Neuronal stem cell (in vitro differentiated cells): ENCODE measurements around the gene AATF.
A peak's percentile ranks its signal among the peaks of the same experiment; 100 is the strongest.

Source experiments
- DNase-seq: peaks from one replicate; pipeline ENCODE4 v3.0.0-alpha.2; 2013; ENCODE audit warnings: low spot score
- H2AFZ ChIP-seq: one replicate; pipeline ENCODE4 v1.6.1; 2013; ENCODE audit warnings: mild to moderate bottlenecking, low read length, inconsistent platforms
- H2AK5ac ChIP-seq: 2 replicates; pipeline ENCODE4 v1.6.1; 2013; ENCODE audit warnings: low read depth, mild to moderate bottlenecking, inconsistent platforms, low read length, moderate library complexity, mixed read lengths
- H2BK120ac ChIP-seq: 2 replicates; pipeline ENCODE4 v1.6.1; 2013; ENCODE audit warnings: low read depth, mild to moderate bottlenecking, inconsistent platforms, low read length, moderate library complexity, mixed read lengths
- H2BK12ac ChIP-seq: one replicate; pipeline ENCODE4 v1.6.1; 2013; ENCODE audit warnings: low read length, inconsistent platforms
- H2BK15ac ChIP-seq: 2 replicates; pipeline ENCODE4 v1.6.1; 2013; ENCODE audit warnings: mild to moderate bottlenecking, low read length, inconsistent platforms, mixed read lengths
- H2BK5ac ChIP-seq: one replicate; pipeline ENCODE4 v1.6.1; 2013; ENCODE audit warnings: inconsistent platforms, mild to moderate bottlenecking, low read length, moderate library complexity
- H3K14ac ChIP-seq: one replicate; pipeline ENCODE4 v1.6.1; 2013; ENCODE audit warnings: low read length, inconsistent platforms
- H3K18ac ChIP-seq: 2 replicates; pipeline ENCODE4 v1.6.1; 2013; ENCODE audit warnings: low read length, inconsistent platforms
- H3K23ac ChIP-seq: 2 replicates; pipeline ENCODE4 v1.6.1; 2013; ENCODE audit warnings: low read depth, mild to moderate bottlenecking, mixed read lengths, low read length, inconsistent platforms; ENCODE audit not compliant: poor library complexity
- H3K27ac ChIP-seq: replicated peaks from 3 replicates; pipeline ENCODE4 v1.5.1; 2013; ENCODE audit warnings: low read length, inconsistent platforms
- H3K27me3 ChIP-seq, 3 experiments: 2 replicates each; pipeline ENCODE4 v1.6.1; 2013; ENCODE audit warnings: low read length in 3 of 3, mild to moderate bottlenecking in 2 of 3, inconsistent platforms in 1 of 3, low read depth in 1 of 3, mixed read lengths in 1 of 3, moderate library complexity in 1 of 3; ENCODE audit not compliant: control insufficient read depth in 3 of 3, insufficient read depth in 3 of 3
- H3K36me3 ChIP-seq, 2 donors: replicated peaks in 1 of 2; 2 replicates each; pipeline ENCODE4 v1.6.1; 2013; ENCODE audit warnings: low read length in 2 of 2; ENCODE audit not compliant: control insufficient read depth in 2 of 2, insufficient read depth in 2 of 2
- H3K4ac ChIP-seq: 2 replicates; pipeline ENCODE4 v1.6.1; 2013; ENCODE audit warnings: inconsistent platforms, mild to moderate bottlenecking, low read length, moderate library complexity
- H3K4me1 ChIP-seq, 2 donors: 1 replicate in 1 of 2; 2 replicates in 1 of 2; pipeline ENCODE4 v1.6.1; 2013; ENCODE audit warnings: low read length in 2 of 2, low read depth in 1 of 2; ENCODE audit not compliant: control insufficient read depth in 2 of 2, insufficient read depth in 1 of 2
- H3K4me2 ChIP-seq: one replicate; pipeline ENCODE4 v1.6.1; 2013; ENCODE audit warnings: mild to moderate bottlenecking, low read length, inconsistent platforms; ENCODE audit not compliant: insufficient read depth, poor library complexity, severe bottlenecking
- H3K4me3 ChIP-seq, 2 donors: 2 replicates each; pipeline ENCODE4 v1.5.1; 2013; ENCODE audit warnings: low read length in 2 of 2, mild to moderate bottlenecking in 2 of 2, inconsistent platforms in 1 of 2, moderate library complexity in 1 of 2
- H3K79me1 ChIP-seq: one replicate; pipeline ENCODE4 v1.6.1; 2013; ENCODE audit warnings: low read depth, mild to moderate bottlenecking, inconsistent platforms, low read length, moderate library complexity
- H3K9ac ChIP-seq: one replicate; pipeline ENCODE4 v1.6.1; 2013; ENCODE audit warnings: mild to moderate bottlenecking, low read depth, low read length, inconsistent platforms; ENCODE audit not compliant: poor library complexity
- H3K9me3 ChIP-seq, 2 donors: replicated peaks in 1 of 2; 2 replicates each; pipeline versions ENCODE3 to v1.6.1; 2013; ENCODE audit warnings: low read length in 2 of 2, mild to moderate bottlenecking in 2 of 2, inconsistent platforms in 1 of 2, low read depth in 1 of 2, mixed read lengths in 1 of 2, moderate library complexity in 1 of 2; ENCODE audit not compliant: control insufficient read depth in 2 of 2, insufficient read depth in 1 of 2
- H4K8ac ChIP-seq: one replicate; pipeline ENCODE4 v1.6.1; 2013; ENCODE audit warnings: low read depth, mild to moderate bottlenecking, inconsistent platforms, low read length, moderate library complexity
- H4K91ac ChIP-seq: one replicate; pipeline ENCODE4 v1.6.1; 2013; ENCODE audit warnings: low read length, low read depth, mild to moderate bottlenecking, inconsistent platforms; ENCODE audit not compliant: poor library complexity
- WGBS, 2 donors: extraction: QIAGEN DNeasy Blood & Tissue Kit; methylation state at CpG; one replicate each; pipeline ENCODE4 v1.1.7; 2013; ENCODE audit warnings: missing lambda C conversion rate in 2 of 2, mixed read lengths in 1 of 2; ENCODE audit not compliant: insufficient read length in 2 of 2, insufficient replicate concordance in 1 of 2; ENCODE audit errors: extremely low coverage in 2 of 2; 5-methylcytosine and 5-hydroxymethylcytosine counted together

Gene AATF

GRCh38 chr17:36933512-36934143, 15.1 kb upstream of the AATF start:
- H2AFZ ChIP-seq: peak overlapping the region; percentile 91
- no peak for DNase-seq
- no peak overlapping the region for H4K8ac ChIP-seq
- H3K9me3 ChIP-seq: no peaks in the 10 kb centered on the region
- H3K79me1 ChIP-seq: no peaks in the 10 kb centered on the region
- H2BK12ac ChIP-seq: no peak overlapping the region
- no peak overlapping the region for H3K4ac ChIP-seq
- H3K4me2 ChIP-seq: no peak overlapping the region
- H3K18ac ChIP-seq: no peak overlapping the region
- no peak overlapping the region for H4K91ac ChIP-seq
- no peak overlapping the region for H3K9ac ChIP-seq
- H2BK5ac ChIP-seq: no peak overlapping the region
- no peak overlapping the region for H3K4me3 ChIP-seq
- H2BK15ac ChIP-seq: peak overlapping the region; percentile 13
- no peak overlapping the region for H3K14ac ChIP-seq
- no peak overlapping the region for H2AK5ac ChIP-seq
- no peak overlapping the region for H2BK120ac ChIP-seq
- H3K23ac ChIP-seq: no peak overlapping the region
- H3K36me3 ChIP-seq: no peaks in the 10 kb centered on the region
- H3K27me3 ChIP-seq: peaks cover 78 to 100% (median 99%) of the 10 kb centered on the region in 3 experiments
- H3K27ac ChIP-seq: no peak overlapping the region
- peaks cover 28 to 36% of the 10 kb centered on the region in 2 donors for H3K4me1 ChIP-seq
- no CpG with 5 or more reads among the region's 23 CpGs for WGBS, 2 donors

DNA sequence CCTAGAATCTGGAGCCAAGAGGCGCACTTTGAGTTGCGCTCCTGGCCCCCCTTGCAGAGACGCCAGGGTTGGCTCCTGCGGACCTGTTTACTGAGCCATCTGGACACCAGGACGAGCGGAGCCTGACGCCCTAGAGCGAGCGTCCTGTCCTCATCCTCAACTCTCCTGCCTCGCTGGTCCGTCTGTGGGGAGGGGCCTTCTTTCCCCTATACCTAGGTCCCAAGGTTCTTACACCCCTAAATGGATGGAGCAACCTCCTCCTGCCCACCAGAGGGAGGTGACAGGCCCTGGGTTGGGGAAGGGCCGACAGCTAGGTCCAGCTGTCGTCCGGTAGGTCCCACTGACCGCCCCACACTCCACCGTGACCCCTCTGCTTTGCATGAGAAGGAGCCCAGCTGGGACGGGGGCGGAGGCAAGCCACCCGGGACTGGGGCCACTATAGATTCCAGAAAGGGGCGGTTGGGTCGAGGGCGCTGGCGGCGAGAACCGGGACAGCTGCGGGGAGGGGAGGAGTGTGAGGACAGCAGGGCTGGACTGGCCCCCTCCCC, 14.5 kb upstream of the AATF start:
- H3K4me3 ChIP-seq: peak overlapping the region in 1 of 2 donors; percentile 60
- no peak overlapping the region for H3K27ac ChIP-seq

DNA sequence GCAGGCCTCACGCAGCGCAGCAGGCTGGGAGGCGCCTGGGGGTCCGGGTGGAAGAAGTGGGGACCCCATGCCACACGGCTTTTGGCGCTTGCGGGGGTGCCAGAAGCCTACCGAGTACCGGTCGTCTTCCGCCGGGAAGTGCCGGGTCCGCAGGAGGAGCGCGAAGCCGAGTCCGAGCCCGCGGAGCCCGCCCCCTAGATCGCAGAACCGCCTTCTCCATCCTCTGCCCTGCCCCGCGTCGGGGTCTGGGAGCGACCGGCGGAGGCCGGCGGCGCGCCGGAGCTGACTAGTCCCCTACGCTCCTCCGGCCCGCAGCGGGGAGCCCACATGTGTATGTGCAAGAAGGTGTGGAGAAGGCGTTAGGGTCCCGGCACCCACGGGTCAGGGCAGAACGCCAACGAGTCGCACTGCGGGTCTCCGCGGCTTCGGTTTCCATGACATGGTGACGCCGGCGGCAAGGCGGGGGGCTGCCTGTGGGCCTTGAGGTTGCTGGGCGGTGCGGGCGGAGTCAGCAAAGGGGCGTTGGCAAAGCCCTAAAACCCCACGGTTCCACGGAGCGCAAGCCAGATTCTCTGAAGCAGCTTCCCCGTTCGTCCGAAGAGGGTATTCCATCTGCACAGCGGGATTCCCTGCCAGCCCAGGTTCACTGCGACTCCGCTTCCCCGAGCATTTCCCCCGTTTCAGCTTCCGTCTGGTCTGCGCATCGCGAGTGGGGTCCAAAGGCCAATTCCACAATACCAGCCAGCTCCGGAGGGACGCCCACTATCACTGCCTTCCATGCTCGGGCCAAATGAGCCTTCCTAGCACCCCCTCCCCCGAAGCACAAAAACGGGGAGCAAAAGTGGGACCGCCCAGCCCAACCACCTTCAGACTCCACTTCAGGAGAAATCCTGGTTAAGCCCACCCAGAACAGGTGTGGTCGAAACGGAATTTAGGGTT, 13.8 kb upstream of the AATF start:
- Histone ChIP-seq H3K23ac (peak overlapping the region; percentile 90), H3K18ac (peak overlapping the region; percentile 81), H3K79me1 (no peaks in the 10 kb centered on the region), H2BK120ac (no peak overlapping the region), H3K36me3 (no peaks in the 10 kb centered on the region), H3K9ac (peak overlapping the region; percentile 7), H4K8ac (no peak overlapping the region), H2BK12ac (no peak overlapping the region), H3K4ac (no peak overlapping the region), H3K14ac (no peak overlapping the region), H4K91ac (no peak overlapping the region), H3K4me3 (peak overlapping the region; percentile 21 to 64), H3K27me3 (peaks cover 89 to 100% (median 99%) of the 10 kb centered on the region in 3 experiments), H2BK5ac (no peak overlapping the region), H2BK15ac (peak overlapping the region; percentile 13), H2AFZ (peak overlapping the region; percentile 91), H2AK5ac (peak overlapping the region; percentile 27), H3K4me2 (peak overlapping the region; percentile 95), H3K4me1 (peaks cover 27 to 40% of the 10 kb centered on the region in 2 donors), H3K9me3 (no peaks in the 10 kb centered on the region), H3K27ac (no peak overlapping the region)
- DNase-seq: no peak
- WGBS, 2 donors: no CpG with 5 or more reads among the region's 79 CpGs

More for the DNA sequence above, 14.5 kb upstream of the AATF start:
- no peak for DNase-seq
- Histone ChIP-seq H2AK5ac (peak overlapping the region; percentile 27), H3K23ac (peak overlapping the region; percentile 15), H3K79me1 (no peaks in the 10 kb centered on the region), H3K27me3 (peaks cover 84 to 100% (median 99%) of the 10 kb centered on the region in 3 experiments), H3K4me1 (peaks cover 27 to 38% of the 10 kb centered on the region in 2 donors), H4K91ac (no peak overlapping the region), H2BK15ac (peak overlapping the region; percentile 13), H2AFZ (peak overlapping the region; percentile 91), H3K14ac (no peak overlapping the region), H4K8ac (no peak overlapping the region), H3K9ac (no peak overlapping the region), H2BK120ac (no peak overlapping the region), H3K4me2 (peak overlapping the region; percentile 95), H2BK12ac (no peak overlapping the region), H3K9me3 (no peaks in the 10 kb centered on the region), H3K18ac (peak overlapping the region; percentile 38), H2BK5ac (no peak overlapping the region), H3K4ac (no peak overlapping the region), H3K36me3 (no peaks in the 10 kb centered on the region)
- no CpG with 5 or more reads among the region's 26 CpGs for WGBS, 2 donors
